Measurements from ENCODE around the gene PNCK.
A peak's percentile ranks its signal among the peaks of the same experiment; 100 is the strongest.
"Not testable (repeated sequence)": the region's sequence is repeated elsewhere in the genome, so short reads cannot be mapped to it uniquely, and the experiment has no call there.

PNCK gene

DNA sequence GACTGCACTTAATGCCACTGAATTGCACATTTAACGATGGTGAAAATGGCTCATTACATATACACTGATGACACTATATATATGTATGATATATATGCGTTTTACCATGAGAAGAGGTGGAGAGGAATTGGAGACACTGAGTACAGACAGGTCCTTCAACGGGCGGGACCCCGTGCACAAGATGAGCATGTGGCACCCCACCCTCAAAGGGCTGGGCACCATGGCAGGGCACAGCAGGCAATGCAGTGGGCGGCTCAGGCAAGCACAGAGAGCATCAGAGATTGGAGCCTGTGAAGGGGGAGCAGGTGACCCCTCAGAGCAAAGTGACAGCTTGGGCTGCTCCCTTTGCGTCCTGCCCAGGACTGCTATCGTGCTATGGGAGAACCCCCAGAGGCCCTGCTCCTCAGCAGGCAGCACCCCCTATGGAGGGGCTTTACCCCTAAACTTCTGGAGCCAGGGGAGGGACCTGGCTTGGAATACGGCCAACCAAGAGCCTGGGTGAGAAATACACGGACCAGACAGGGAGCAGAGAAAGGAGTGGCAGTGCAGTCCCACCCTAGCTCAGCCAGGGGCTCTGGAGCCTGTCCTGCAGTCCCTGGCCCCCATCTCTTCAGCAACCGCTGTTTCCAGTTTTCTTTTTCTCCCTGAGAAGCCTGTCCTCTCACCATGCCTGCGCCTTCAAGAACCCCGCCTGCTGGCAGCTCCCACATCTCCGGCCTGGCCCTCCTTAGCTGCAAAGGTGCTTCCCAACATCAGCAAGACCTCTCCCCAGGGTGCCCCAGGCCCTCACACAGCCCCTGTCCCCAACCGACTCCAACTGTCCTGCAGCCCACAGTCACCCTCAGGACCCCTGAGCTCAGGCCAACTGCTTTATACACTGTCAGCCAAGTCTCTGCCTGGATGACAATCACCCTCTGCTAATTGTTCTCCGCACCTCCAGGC, 24.6 kb upstream of the PNCK start:
- DNase-seq = no peak

- not testable (repeated sequence) for DNase-seq
Measured at GRCh38 chrX:153696986-153697722, 23.5 kb upstream of the PNCK start.

DNA sequence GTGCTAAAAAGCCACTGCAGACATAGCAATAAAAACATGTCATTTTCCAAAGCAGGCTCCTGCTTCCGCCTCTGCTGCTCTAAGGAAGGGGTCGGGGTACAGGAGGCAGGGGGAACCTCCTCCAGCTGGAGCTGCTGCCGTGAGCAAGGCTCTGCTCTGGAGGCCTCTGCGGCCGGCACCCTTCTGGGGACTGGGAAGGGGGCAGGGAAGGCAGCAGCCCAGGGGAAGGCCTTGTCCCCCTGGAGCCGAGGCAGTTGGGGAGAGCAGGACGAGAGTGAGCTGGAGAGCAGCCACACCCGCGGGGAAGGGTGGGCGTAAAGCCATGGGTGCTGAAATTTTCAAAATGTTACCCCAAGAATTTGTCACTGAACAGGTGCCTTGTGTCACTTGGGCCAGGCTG, 22.9 kb upstream of the PNCK start:
- not testable (repeated sequence) for DNase-seq

GRCh38 chrX:153696100-153696499, 22.5 kb upstream of the PNCK start:
- no peak for DNase-seq

- no peak for DNase-seq
Measured at GRCh38 chrX:153694687-153695270, 21.2 kb upstream of the PNCK start.

DNA sequence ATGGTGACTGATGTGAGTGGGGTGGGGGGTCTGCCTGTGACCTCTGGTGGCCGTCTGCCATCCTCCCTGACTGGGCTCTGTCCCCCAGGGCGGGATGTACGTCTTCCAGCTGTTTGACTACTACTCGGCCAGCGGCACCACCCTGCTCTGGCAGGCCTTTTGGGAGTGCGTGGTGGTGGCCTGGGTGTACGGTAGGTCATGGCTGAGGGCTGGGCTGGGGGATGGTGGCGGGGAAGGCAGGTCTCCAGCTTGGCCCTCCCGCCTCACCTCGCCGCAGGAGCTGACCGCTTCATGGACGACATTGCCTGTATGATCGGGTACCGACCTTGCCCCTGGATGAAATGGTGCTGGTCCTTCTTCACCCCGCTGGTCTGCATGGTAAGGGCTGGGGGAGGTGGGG, 20.6 kb upstream of the PNCK start:
- DNase-seq = not testable (repeated sequence)

DNA sequence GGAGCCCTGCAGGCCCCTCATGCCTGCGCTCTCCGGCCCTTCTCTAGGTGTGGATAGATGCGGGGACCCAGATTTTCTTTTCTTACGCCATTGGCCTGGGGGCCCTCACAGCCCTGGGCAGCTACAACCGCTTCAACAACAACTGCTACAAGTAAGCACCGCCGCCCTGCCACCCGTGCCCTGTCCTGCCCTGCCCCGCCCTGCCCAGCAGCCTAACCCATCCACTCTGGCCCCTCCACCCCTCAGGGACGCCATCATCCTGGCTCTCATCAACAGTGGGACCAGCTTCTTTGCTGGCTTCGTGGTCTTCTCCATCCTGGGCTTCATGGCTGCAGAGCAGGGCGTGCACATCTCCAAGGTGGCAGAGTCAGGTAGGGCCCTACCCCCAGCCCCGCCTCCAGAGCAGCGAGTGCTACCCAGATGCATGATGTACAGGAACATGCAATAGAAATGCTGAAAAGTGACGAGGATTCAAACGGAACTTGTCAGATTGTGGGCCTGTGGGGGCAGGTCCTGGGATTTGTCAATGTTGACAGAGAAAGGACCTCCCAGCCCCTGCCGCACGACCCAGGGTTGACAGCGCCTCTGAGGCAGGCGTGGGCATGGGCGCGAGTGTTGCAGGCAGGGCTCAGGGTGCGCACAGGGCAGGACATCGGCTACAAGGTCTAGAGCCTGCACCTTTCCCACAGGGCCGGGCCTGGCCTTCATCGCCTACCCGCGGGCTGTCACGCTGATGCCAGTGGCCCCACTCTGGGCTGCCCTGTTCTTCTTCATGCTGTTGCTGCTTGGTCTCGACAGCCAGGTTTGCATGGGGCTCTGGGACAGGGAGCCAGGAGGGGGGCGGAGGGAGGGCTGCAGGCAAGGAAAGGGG, 19.8 kb upstream of the PNCK start:
- no peak for DNase-seq

GRCh38 chrX:153692611-153693156, 19.1 kb upstream of the PNCK start:
- DNase-seq = no peak

DNA sequence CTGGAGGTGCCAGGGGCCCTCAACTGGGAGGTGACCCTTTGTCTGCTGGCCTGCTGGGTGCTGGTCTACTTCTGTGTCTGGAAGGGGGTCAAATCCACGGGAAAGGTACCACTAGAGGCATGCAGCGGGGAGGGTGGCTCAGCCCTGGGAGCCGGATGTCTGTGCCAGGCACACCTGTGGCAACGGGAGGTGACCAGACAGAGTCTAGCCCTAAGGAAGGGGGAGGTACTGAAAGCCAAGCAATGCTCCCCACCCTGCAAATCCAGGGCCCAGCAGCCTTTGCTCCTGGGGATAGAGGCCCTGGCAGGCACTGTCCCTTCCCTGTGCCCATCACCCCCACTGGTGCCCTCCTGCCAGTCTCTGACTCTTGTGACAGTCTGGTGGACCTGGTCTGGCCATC, 18.4 kb upstream of the PNCK start:
- DNase-seq = no peak

GRCh38 chrX:153691032-153691827, 17.6 kb upstream of the PNCK start:
- not testable (repeated sequence) for DNase-seq

DNA sequence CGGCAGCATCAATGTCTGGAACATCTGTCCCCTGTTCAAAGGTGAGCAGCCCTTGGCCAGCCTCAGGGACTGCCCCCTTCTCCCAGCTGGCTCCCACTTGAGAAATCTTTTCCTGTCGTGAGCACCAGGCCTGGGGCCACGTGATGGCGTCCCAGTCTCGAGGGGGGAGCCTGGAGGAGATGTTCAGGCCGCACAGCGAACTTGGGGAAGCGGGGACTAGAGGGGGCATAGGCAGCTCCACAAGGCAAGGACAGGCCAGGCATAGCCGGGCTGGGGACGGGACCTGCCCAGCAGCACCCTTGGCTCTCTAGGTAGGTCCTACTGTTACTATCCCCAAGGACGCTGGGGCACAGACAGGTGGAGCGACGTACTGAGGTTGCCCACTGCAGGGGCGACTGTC, 16.9 kb upstream of the PNCK start:
- no peak for DNase-seq

- DNase-seq = no peak
Measured at GRCh38 chrX:153689654-153690465, 16.2 kb upstream of the PNCK start.

GRCh38 chrX:153688911-153689590, 15.4 kb upstream of the PNCK start:
- DNase-seq = no peak

GRCh38 chrX:153688506-153688905, 14.9 kb upstream of the PNCK start:
- no peak for DNase-seq

DNA sequence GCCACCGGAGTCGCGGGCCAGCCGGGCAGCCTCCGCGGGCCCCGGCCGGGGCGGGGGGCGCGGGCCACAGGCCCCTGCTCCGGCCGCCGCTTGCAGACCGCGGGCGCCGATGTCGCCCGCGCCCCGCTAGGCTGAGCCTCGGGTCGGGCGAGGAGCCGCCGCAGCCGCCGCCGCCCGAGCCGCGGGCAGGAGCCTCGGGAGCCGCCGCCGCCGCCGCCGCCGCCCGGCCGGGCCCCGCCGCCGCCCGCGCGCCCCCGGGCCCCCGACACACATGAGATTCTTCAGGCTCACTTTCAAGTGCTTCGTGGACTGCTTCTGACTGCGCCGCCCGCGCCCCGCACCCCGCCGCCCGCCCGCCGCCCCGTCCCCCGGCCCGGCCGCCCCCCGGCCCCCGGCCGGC, 14.5 kb upstream of the PNCK start:
- no peak for DNase-seq

- DNase-seq = peak; percentile 20
Measured at GRCh38 chrX:153687121-153688039, 13.8 kb upstream of the PNCK start, which contains the start of gene SLC6A8. SLC6A8 (plus strand) TSS chrX:153687926; CDS start chrX:153688575, 649 bp downstream.

DNA sequence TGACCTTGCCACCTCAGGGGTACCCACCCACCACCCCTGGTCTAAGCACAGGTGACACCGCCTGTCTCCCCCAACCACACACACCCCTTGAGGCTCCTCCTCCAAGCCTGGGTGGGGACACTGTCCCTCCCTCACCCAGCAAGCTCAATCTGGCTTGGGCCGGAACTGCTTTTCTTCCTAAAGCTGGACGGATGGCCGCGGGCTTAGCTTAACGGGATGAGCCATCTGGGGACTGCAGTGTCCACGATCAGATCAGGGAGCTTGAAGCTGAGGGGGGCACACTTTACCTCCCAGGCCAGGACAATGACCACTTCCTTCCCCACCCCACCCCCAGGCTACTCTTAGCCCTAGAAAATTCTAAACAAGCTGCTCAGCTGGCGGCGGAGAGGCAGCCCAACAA, 13.1 kb upstream of the PNCK start:
- no peak for DNase-seq
